RWPE1 (cell line): ENCODE measurements around the gene PLXNB3.
A peak's percentile ranks its signal among the peaks of the same experiment; 100 is the strongest.

Source experiments
- CTCF ChIA-PET: fragments of 350-600 bp; sonication (Branson Sonifier 250); formaldehyde crosslinking; extraction: SDS; loops from one replicate; lab custom pipeline; 2021; lab: Yijun Ruan, JAX
- POLR2A ChIA-PET: fragments of 400-600 bp; formaldehyde crosslinking; extraction: SDS; loops from one replicate; lab custom pipeline; 2020; ENCODE audit warnings: antibody characterized with exemption; ENCODE audit not compliant: low non-redundant PET; lab: Yijun Ruan, JAX
- DNase-seq: peaks from one replicate; pipeline ENCODE4 v3.0.0; 2012; ENCODE audit warnings: low spot score
- H3K27ac ChIP-seq: fragments of 450-650 bp; 2 replicates; pipeline ENCODE4 v1.5.1; 2017
- TF ChIP-seq, protein P1 (sequence below): fragments of 450-650 bp; conservative IDR thresholded peaks from 2 replicates; pipeline ENCODE4 v1.5.1; 2017; ENCODE audit warnings: low read depth, mild to moderate bottlenecking

The PLXNB3 gene

DNA sequence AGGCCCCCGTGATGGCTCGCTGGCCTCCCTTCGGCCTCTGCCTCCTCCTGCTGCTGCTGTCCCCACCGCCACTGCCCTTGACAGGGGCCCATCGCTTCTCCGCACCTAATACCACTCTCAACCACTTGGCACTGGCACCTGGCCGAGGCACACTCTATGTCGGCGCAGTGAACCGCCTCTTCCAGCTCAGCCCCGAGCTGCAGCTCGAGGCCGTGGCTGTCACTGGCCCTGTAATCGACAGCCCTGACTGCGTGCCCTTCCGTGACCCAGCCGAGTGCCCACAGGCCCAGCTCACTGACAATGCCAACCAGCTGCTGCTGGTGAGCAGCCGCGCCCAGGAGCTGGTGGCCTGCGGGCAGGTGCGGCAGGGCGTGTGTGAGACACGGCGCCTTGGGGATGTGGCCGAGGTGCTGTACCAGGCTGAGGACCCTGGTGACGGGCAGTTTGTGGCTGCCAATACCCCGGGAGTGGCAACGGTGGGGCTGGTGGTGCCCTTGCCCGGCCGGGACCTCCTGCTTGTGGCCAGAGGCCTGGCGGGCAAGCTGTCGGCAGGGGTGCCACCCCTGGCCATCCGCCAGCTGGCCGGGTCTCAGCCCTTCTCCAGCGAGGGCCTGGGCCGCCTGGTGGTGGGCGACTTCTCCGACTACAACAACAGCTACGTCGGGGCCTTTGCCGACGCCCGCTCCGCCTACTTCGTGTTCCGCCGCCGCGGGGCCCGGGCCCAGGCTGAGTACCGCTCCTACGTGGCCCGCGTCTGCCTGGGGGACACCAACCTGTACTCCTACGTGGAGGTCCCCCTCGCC, 3.0 kb downstream of the PLXNB3 start:
- DNase-seq: no peak
- ChIA-PET CTCF (no interaction called here), POLR2A (interaction anchor here (0.6 kb wide), 1 partner anchor 43 kb away, joined by 3 read pairs; the partner anchor contains the start of gene BCAP31)
- TF ChIP-seq, protein P1, sequence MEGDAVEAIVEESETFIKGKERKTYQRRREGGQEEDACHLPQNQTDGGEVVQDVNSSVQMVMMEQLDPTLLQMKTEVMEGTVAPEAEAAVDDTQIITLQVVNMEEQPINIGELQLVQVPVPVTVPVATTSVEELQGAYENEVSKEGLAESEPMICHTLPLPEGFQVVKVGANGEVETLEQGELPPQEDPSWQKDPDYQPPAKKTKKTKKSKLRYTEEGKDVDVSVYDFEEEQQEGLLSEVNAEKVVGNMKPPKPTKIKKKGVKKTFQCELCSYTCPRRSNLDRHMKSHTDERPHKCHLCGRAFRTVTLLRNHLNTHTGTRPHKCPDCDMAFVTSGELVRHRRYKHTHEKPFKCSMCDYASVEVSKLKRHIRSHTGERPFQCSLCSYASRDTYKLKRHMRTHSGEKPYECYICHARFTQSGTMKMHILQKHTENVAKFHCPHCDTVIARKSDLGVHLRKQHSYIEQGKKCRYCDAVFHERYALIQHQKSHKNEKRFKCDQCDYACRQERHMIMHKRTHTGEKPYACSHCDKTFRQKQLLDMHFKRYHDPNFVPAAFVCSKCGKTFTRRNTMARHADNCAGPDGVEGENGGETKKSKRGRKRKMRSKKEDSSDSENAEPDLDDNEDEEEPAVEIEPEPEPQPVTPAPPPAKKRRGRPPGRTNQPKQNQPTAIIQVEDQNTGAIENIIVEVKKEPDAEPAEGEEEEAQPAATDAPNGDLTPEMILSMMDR: no peak
- H3K27ac ChIP-seq: peak overlapping the region; percentile 91

DNA sequence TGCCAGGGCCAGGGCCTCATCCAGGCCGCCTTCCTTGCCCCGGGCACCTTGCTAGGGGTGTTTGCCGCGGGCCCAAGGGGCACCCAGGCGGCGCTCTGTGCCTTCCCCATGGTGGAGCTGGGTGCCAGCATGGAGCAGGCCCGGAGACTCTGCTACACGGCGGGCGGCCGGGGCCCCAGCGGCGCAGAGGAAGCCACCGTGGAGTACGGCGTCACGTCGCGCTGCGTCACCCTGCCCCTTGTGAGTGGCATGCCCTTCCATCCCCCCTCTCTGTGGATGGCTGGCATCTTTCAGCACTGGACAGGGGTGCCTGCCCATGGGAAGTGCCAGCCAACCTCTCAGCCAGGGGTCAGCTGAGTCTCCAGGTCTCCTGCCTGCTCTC, 3.6 kb downstream of the PLXNB3 start:
- POLR2A ChIA-PET: no interaction called here
- H3K27ac ChIP-seq: no peak overlapping the region
- DNase-seq: no peak
- CTCF ChIA-PET: no interaction called here
- TF ChIP-seq, protein P1: no peak

DNA sequence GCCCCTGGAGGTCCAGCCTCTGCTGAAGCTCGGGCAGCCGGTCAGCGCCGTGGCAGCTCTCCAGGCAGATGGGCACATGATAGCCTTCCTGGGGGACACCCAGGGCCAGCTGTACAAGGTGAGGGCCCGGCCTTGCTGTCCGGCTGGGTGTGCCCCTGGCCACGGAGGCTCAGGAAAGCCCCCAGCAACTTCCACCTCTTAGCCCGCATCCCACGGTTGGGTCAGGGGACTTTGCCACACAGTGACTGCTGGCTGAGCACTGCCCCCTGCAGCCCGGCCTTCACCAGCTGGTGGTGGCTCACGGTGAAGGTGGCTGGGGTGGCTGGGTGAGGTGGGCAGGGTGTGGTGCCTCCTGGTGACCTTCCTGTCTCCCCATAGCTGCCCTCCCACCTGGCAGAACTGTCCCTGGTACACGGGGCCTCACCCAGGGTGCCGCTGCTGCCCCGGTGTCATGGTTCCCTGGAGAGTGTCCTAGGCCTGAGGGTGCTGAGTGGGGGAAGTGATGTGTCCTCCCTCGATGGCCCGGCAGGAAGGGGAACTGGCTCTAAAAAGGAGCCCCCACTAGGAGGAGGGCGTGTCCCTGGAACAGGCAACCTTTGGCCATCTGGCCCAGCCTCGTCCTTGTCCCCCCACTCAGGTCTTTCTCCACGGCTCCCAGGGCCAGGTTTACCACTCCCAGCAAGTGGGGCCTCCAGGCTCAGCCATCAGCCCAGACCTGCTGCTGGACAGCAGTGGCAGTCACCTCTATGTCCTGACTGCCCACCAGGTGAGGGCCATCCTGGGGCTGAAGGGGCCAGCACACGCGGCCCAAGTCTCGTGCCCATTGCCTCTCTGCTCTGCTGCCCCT, 4.5 kb downstream of the PLXNB3 start:
- ChIA-PET CTCF (interaction anchor here (0.8 kb wide), 1 partner anchor 10 kb away, joined by 3 read pairs; no protein-coding TSS in a partner anchor), POLR2A (no interaction called here)
- DNase-seq: no peak
- H3K27ac ChIP-seq: no peak overlapping the region
- TF ChIP-seq, protein P1: no peak

DNA sequence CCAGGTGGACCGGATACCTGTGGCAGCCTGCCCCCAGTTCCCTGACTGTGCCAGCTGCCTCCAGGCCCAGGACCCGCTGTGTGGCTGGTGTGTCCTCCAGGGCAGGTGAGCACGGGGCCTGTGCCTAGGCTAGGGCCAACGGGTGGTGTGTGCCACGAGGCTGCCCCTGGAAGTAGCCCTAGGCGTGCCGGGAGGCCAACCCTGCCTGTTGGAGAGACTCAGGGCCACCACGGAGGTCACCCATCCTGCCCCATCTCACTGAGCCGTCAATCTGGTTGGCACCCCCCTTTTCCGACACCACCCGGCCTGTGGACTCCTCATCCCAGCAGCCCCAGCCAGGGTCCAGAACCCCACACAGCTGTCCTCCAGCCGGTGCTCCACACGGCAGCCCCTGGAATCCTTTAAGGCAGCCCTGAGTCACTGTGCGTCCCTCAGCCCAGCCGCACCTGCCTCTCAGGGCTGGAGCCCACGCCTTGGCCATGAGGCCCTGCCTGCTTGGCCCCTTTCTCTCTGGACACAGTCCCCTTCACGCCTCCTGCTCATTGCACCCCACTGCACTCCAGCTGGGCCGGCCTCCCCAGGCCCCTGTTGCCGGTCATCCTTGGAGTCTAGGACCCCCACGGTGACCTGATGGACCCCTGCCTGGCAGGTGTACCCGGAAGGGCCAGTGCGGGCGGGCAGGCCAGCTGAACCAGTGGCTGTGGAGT, 5.3 kb downstream of the PLXNB3 start:
- POLR2A ChIA-PET: no interaction called here
- H3K27ac ChIP-seq: no peak overlapping the region
- CTCF ChIA-PET: interaction anchor here (0.6 to 0.8 kb wide), 2 partner anchors 9 kb away, joined by 3 to 5 read pairs; no protein-coding TSS in a partner anchor
- TF ChIP-seq, protein P1: no peak
- no peak for DNase-seq

DNA sequence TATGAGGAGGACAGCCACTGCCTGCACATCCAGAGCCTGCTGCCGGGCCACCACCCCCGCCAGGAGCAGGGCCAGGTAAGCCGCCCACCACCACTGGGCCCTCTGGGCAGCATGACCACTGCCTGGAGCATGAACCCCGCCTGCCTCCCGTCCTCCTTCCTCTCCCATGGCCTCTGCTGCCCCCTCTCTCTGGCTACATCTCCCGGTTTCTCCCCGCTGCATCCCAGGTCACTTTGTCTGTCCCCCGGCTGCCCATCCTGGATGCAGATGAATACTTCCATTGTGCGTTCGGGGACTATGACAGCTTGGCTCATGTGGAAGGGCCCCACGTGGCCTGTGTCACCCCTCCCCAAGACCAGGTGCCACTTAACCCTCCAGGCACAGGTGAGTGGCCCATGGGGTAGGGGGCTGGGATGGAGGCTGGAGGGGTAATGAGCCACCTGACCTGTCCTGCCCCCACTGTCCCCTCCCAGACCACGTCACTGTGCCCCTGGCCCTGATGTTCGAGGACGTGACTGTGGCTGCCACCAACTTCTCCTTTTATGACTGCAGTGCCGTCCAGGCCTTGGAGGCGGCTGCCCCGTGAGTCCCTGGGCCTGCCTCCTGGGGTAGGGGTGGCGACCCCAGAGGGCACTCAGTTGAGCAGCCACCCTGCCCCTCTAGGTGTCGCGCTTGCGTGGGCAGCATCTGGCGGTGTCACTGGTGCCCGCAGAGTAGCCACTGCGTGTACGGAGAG, 6.0 kb downstream of the PLXNB3 start:
- H3K27ac ChIP-seq: no peak overlapping the region
- no peak for DNase-seq
- ChIA-PET CTCF (interaction anchor here (0.6 kb wide), 1 partner anchor 9 kb away, joined by 5 read pairs; no protein-coding TSS in a partner anchor), POLR2A (no interaction called here)
- TF ChIP-seq, protein P1: no peak
